Measurements from ENCODE around the gene PDIA4.

DNA sequence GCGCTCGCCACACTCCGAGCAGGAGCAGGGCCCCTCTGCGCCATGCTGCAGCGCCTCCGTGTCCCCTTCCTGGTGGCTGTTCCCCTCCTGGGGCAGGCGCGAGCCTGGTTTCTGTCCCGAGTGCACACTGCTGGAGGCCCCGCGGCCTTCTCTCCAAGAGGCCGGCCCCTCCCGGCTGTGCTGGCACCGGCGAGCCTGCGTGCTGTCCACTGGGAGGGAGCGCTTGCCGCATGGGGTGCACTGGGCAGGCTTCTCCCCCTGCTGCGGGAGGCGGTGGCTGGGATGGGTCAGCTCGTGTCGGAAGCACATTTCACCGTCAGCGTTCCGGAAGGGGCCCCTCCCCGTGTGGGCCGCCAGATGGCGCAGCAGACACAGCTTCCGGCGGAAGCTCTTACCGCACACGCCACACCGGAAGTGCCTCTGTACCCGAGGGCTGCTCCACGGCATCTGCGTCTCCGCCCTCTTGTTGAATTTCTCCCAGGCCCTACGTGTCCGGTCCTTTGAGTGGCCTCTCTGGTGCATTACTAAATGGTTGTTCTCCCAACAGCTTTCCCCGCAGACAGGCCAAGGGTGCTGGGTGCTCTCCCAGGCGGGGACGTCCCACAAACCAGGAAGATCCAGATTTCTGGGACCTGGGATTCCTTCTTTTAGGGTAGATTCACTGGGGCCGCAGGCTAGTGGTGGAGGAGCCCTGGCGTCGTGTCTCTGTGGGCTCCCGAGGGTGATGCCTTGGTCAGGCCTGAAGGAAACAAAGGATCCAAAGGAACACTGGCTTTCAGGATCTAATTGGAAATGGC is 43.5 kb upstream of the PDIA4 start:
- TF ChIP-seq POLR2A (IDR thresholded peaks at IDR 0.05; ENCODE audit: low read length) (no peak), GATA1 (IDR thresholded peaks at IDR 0.05; ENCODE audit: low read depth, low read length) (no peak)

All from erythroblast (primary cell).